Fibroblast of pulmonary artery (primary cell): Measurements from ENCODE around the gene NFKBIB.
A peak's percentile ranks its signal among the peaks of the same experiment; 100 is the strongest.
"Not testable (repeated sequence)": the region's sequence is repeated elsewhere in the genome, so short reads cannot be mapped to it uniquely, and the experiment has no call there.

Experiments used
- DNase-seq: peaks from one replicate; pipeline ENCODE4 v3.0.0-alpha.2; 2010; ENCODE audit warnings: low read depth
- H3K4me3 ChIP-seq: replicated peaks from 2 replicates; pipeline ENCODE4 v1.5.1; 2011; ENCODE audit warnings: low read depth, mild to moderate bottlenecking, control low read depth, low read length, moderate library complexity
- TF ChIP-seq, protein P1 (sequence below): IDR thresholded peaks from 2 replicates; pipeline ENCODE4 v1.5.1; 2011; ENCODE audit warnings: mild to moderate bottlenecking, control low read depth, low read length, inconsistent platforms; ENCODE audit errors: missing control alignments

The NFKBIB gene

DNA sequence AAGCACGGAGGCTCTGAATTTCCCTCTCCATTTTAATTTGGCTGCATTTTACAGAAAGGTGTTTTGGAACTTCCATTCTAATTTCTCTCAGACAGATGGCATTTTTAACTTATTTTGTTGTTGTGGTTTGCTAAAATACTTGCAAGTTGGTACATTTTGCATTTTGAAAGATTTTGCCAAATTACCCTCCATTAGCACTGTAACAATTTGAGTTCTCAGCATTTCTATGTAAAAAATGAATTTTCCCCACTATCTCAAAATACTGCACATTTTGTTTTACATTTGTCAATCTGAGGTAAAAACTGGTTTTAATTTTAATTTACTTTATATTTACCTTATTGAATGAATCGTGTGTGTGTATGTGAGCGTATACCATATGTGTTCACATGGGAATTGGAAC lies 43.0 kb upstream of the NFKBIB start:
- TF ChIP-seq, protein P1, sequence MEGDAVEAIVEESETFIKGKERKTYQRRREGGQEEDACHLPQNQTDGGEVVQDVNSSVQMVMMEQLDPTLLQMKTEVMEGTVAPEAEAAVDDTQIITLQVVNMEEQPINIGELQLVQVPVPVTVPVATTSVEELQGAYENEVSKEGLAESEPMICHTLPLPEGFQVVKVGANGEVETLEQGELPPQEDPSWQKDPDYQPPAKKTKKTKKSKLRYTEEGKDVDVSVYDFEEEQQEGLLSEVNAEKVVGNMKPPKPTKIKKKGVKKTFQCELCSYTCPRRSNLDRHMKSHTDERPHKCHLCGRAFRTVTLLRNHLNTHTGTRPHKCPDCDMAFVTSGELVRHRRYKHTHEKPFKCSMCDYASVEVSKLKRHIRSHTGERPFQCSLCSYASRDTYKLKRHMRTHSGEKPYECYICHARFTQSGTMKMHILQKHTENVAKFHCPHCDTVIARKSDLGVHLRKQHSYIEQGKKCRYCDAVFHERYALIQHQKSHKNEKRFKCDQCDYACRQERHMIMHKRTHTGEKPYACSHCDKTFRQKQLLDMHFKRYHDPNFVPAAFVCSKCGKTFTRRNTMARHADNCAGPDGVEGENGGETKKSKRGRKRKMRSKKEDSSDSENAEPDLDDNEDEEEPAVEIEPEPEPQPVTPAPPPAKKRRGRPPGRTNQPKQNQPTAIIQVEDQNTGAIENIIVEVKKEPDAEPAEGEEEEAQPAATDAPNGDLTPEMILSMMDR: no peak
- H3K4me3 ChIP-seq: no peak overlapping the region

GRCh38 chr19:38859631-38860204 lies 40.1 kb upstream of the NFKBIB start:
- not testable (repeated sequence) for H3K4me3 ChIP-seq

More for the DNA sequence above, 43.0 kb upstream of the NFKBIB start:
- DNase-seq: no peak

GRCh38 chr19:38861368-38861767 lies 38.4 kb upstream of the NFKBIB start:
- TF ChIP-seq, protein P1: no peak

More at GRCh38 chr19:38859631-38860204, 40.1 kb upstream of the NFKBIB start:
- DNase-seq: not testable (repeated sequence)

GRCh38 chr19:38862321-38863059 lies 37.3 kb upstream of the NFKBIB start:
- H3K4me3 ChIP-seq: no peak overlapping the region
- DNase-seq: peak; percentile 41
- TF ChIP-seq, protein P1: no peak

More at GRCh38 chr19:38861368-38861767, 38.4 kb upstream of the NFKBIB start:
- DNase-seq: no peak
- H3K4me3 ChIP-seq: no peak overlapping the region

DNA sequence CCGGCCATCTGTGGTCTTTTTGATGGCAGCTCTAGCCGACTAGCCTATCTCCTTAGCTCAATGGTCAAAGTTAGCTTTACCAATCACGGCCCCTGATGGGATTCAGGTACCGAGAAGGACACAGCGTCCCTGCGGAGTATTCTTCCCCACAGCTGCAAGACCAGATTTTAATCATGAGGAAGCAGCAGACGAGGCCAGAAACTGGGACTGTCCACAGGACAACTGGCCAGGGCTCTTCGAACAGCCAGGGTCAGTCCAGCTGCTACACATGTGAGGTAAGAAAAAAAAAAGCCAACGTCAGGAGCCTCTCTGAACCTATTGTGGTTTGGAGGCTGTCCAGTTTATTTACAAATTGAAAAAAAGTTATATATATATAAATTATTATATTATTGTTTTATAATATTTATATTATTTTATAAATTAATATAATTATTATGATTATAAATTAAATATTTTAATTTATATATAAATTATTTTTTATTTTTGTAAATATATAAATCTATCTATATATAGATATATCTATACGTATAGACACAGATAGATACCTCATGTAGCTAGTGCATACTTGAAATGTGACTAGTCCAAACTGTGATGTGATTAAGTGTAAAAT lies 32.5 kb upstream of the NFKBIB start:
- no peak overlapping the region for H3K4me3 ChIP-seq
- TF ChIP-seq, protein P1: no peak
- DNase-seq: no peak

DNA sequence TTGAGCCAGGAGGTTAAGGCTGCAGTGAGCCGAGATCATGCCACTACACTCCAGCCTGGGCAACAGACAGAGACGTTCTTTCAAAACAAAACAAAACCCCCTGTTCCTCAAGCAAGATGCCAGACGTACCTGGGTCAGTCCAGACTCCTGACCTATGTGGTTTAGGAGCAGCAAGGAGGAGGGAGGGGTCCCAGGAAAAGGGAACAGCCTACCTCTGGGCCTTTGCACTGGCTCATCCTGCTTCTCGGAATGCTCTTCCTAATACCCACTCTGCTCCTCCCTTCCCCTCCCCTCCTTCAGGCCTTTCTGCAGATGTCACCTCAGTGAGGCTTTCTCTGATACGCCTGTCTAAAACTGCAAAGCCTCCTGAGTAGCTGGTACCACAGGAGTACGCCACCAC lies 31.2 kb upstream of the NFKBIB start:
- no peak overlapping the region for H3K4me3 ChIP-seq

More for the DNA sequence above, 31.2 kb upstream of the NFKBIB start:
- TF ChIP-seq, protein P1: no peak
- no peak for DNase-seq
